Right cardiac atrium (tissue), 5 donors: ENCODE measurements around the gene NEURL3. TPM values are rescaled to one million over a fixed set of nuclear protein-coding genes. Genes with fewer than 3 reads are reported as not detected.

ENCODE experiments used
- polyA plus RNA-seq: library from polyadenylated mRNA; stranded (reverse); fragments of 200-250 nt; gene quantifications from one replicate; pipeline ENCODE4 v1.2.3, GENCODE V29; 2013
- total RNA-seq, 4 donors: library from RNA; stranded (reverse); fragmentation: NEBNext Ultra II Directional; extraction: Animal tissue kit (Norgen Biotek cat#: 25700); gene quantifications; one replicate each; pipeline ENCODE4 v1.2.1, GENCODE V29; 2021
- donor health status: healthy with polysubstance abuse.
- donor health status: DM: no; HTN: yes; CAD: no.
- donor health status: DM: no; HTN: no; CAD: no.
- donor health status: DM: no; HTN: yes; CAD: no; lungs with severe emphysema.
- donor health status: DM: yes; HTN: yes; CAD: no.

The NEURL3 gene
- total and polyA plus RNA-seq, 5 donors = 0.07 to 0.20 (median 0.15) TPM; not detected in 2

Other genes starting within 250 kb of the NEURL3 start
- 10 to 100 TPM; 77.8 to 90.0 (median 84.8) TPM for gene TMEM127, start 239.4 kb downstream of the NEURL3 start, total RNA-seq
- 37.0 TPM for gene TMEM127, start 239.4 kb downstream of the NEURL3 start, polyA plus RNA-seq
- gene CIAO1, start 239.1 kb downstream of the NEURL3 start, total RNA-seq = 10 to 100 TPM; 52.2 to 60.5 (median 56.0) TPM
- gene CIAO1, start 239.1 kb downstream of the NEURL3 start, polyA plus RNA-seq = 30.3 TPM
- gene SNRNP200, start 199.8 kb downstream of the NEURL3 start, total RNA-seq = 10 to 100 TPM; 57.8 to 63.8 (median 60.4) TPM
- gene SNRNP200, start 199.8 kb downstream of the NEURL3 start, polyA plus RNA-seq = 41.1 TPM
- gene ITPRIPL1, start 180.0 kb downstream of the NEURL3 start, total RNA-seq = 1 to 10 TPM in 1 of 4 donors, under 1 TPM in 3; 0.67 to 1.5 (median 0.75) TPM
- 0.50 TPM for gene ITPRIPL1, start 180.0 kb downstream of the NEURL3 start, polyA plus RNA-seq
- 1 to 10 TPM in 2 of 4 donors, under 1 TPM in 2; 0.36 to 1.1 (median 0.85) TPM for gene NCAPH, start 169.6 kb downstream of the NEURL3 start, total RNA-seq
- gene NCAPH, start 169.6 kb downstream of the NEURL3 start, polyA plus RNA-seq = 0.18 TPM
- gene ARID5A, start 31.4 kb upstream of the NEURL3 start, total RNA-seq = 10 to 100 TPM; 13.0 to 28.0 (median 19.3) TPM
- gene ARID5A, start 31.4 kb upstream of the NEURL3 start, polyA plus RNA-seq = 31.8 TPM
- 10 to 100 TPM; 33.9 to 40.9 (median 34.8) TPM for gene KANSL3, start 133.0 kb upstream of the NEURL3 start, total RNA-seq
- 14.5 TPM for gene KANSL3, start 133.0 kb upstream of the NEURL3 start, polyA plus RNA-seq
- gene FER1L5, start 137.4 kb upstream of the NEURL3 start, total RNA-seq = under 1 TPM in 3 of 4 donors, not detected in 1; 0.11 to 0.17 (median 0.15) TPM
- gene FER1L5, start 137.4 kb upstream of the NEURL3 start, polyA plus RNA-seq = 0.05 TPM
- 10 to 100 TPM; 12.9 to 24.3 (median 19.9) TPM for gene LMAN2L, start 234.7 kb upstream of the NEURL3 start, total RNA-seq
- 16.7 TPM for gene LMAN2L, start 234.7 kb upstream of the NEURL3 start, polyA plus RNA-seq